Measurements from ENCODE around the gene SLC25A48. TPM values are rescaled to one million over a fixed set of nuclear protein-coding genes. Genes with fewer than 3 reads are reported as not detected.

SLC25A48 gene
- total and polyA plus RNA-seq, 3 donors from 2014 or later, result 0.71 to 1.8 (median 1.4) TPM

DNA sequence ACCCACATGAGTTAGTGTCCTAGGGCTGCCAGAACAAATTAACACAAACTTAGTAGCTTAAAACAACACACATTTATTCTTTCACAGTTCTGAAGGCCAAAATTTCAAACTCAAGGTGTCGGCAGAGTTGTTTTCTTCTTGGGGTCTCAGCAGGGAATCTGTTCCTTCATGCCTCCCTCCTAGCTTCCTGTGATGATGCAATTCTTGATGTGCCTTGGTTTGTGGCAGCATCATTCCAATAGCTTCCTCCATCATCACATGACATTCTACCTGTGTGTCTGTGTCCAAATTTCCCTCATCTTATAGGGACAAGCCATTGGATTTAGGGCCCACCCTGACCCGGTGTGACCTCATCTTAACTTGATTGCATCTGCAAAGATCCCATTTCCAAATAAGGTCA, 12.2 kb upstream of the SLC25A48 start:
- DNase-seq, result no peak
- intact Hi-C loops (cut with DNase I; ENCODE audit: low total_unique reads), result no loop called here
- Histone ChIP-seq H3K27me3 (no peaks in the 10 kb centered on the region), H3K9me3 (no peaks in the 10 kb centered on the region), H3K36me3 (ENCODE audit: low read depth, missing control alignments) (no peaks in the 10 kb centered on the region), H3K27ac (no peak overlapping the region), H3K4me1 (no peaks in the 10 kb centered on the region), H3K4me3 (no peak overlapping the region)
- TF ChIP-seq CTCF (IDR thresholded peaks at IDR 0.05) (no peak), POLR2A (IDR thresholded peaks at IDR 0.05) (no peak)
- 86 to 88% methylated on average over 2 of the region's 2 CpGs for WGBS, 2 donors

GRCh38 chr5:135822959-135823358, 11.5 kb upstream of the SLC25A48 start:
- no peak for TF ChIP-seq CTCF (IDR thresholded peaks at IDR 0.05)
- TF ChIP-seq POLR2A (IDR thresholded peaks at IDR 0.05), result no peak
- no peak for DNase-seq
- H3K4me1 ChIP-seq, result no peaks in the 10 kb centered on the region
- 90 to 94% methylated on average over 4 of the region's 4 CpGs for WGBS, 2 donors
- no peak overlapping the region for H3K4me3 ChIP-seq
- H3K27me3 ChIP-seq, result no peaks in the 10 kb centered on the region
- H3K9me3 ChIP-seq, result no peaks in the 10 kb centered on the region
- H3K27ac ChIP-seq, result no peak overlapping the region
- intact Hi-C loops (cut with DNase I; ENCODE audit: low total_unique reads), result no loop called here
- no peaks in the 10 kb centered on the region for H3K36me3 ChIP-seq (ENCODE audit: low read depth, missing control alignments)

GRCh38 chr5:135823881-135824280, 10.6 kb upstream of the SLC25A48 start:
- intact Hi-C loops (cut with DNase I; ENCODE audit: low total_unique reads), result no loop called here
- Histone ChIP-seq H3K36me3 (ENCODE audit: low read depth, missing control alignments) (no peaks in the 10 kb centered on the region), H3K27ac (no peak overlapping the region), H3K9me3 (no peaks in the 10 kb centered on the region), H3K4me3 (no peak overlapping the region), H3K4me1 (no peaks in the 10 kb centered on the region), H3K27me3 (no peaks in the 10 kb centered on the region)
- no peak for DNase-seq
- WGBS, 2 donors, result 33 to 54% methylated on average over 1 of the region's 1 CpG
- no peak for TF ChIP-seq POLR2A (IDR thresholded peaks at IDR 0.05)
- no peak for TF ChIP-seq CTCF (IDR thresholded peaks at IDR 0.05)

DNA sequence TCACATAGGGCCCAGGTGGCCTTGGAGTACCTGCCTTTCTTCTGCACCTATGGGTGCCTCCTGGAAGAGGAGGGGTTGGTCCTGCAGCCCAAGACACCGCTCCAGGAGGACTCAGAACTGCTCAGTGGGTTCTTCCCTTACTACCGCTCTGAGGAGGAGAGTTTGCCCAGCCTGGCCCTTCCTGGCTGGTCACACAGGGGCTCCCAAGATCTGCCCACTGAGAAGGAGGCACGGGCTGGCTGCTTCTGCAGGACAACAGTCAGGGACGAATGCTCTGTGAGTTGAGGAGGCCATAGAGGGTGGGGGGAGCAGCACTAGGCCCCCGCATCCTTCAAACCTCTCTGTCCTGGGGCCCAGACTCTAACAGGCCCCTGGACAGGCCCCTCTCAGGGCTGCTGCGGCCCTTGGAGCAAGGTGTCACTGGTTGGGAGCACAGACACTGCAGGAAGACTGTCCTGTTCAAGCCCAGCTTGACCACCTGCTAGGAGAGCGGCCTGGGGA, 9.9 kb upstream of the SLC25A48 start:
- 85 to 90% methylated on average over 5 to 6 of the region's 7 CpGs for WGBS, 2 donors
- Histone ChIP-seq H3K36me3 (ENCODE audit: low read depth, missing control alignments) (no peaks in the 10 kb centered on the region), H3K27me3 (no peaks in the 10 kb centered on the region), H3K4me3 (no peak overlapping the region), H3K9me3 (no peaks in the 10 kb centered on the region), H3K4me1 (no peaks in the 10 kb centered on the region), H3K27ac (no peak overlapping the region)
- TF ChIP-seq CTCF (IDR thresholded peaks at IDR 0.05) (no peak), POLR2A (IDR thresholded peaks at IDR 0.05) (no peak)
- no peak for DNase-seq
- intact Hi-C loops (cut with DNase I; ENCODE audit: low total_unique reads), result no loop called here
